HepG2 (cell line): ENCODE data around the gene SRCIN1. TPM values are rescaled to one million over a fixed set of nuclear protein-coding genes. Genes with fewer than 3 reads are reported as not detected.

ENCODE experiments used
- BCL3 ChIP-seq: sonication (generic); formaldehyde crosslinking; IDR thresholded peaks from 2 replicates; pipeline ENCODE4 v1.5.1; 2020; ENCODE audit warnings: mild to moderate bottlenecking, missing genetic modification reagents, moderate library complexity
- DRAP1 ChIP-seq: IDR thresholded peaks from 2 replicates; pipeline ENCODE4 v1.6.1; 2016; ENCODE audit warnings: missing genetic modification reagents, missing compliant biosample characterization
- HOXA9 ChIP-seq: sonication (generic); formaldehyde crosslinking; IDR thresholded peaks from 2 replicates; pipeline ENCODE4 v1.8.1; 2022; ENCODE audit warnings: missing genetic modification reagents, mild to moderate bottlenecking, moderate library complexity, borderline replicate concordance
- MAFF ChIP-seq: IDR thresholded peaks from 2 replicates; pipeline ENCODE4 v1.6.1; 2011; ENCODE audit warnings: low read depth, low read length, improper control_type of control experiment
- NFRKB ChIP-seq: fragments of 450-650 bp; IDR thresholded peaks from 2 replicates; pipeline ENCODE4 v1.6.1; 2017
- PAX8 ChIP-seq: sonication (generic); formaldehyde crosslinking; IDR thresholded peaks from 2 replicates; pipeline ENCODE4 v1.8.0; 2022; ENCODE audit warnings: mild to moderate bottlenecking, missing genetic modification reagents, borderline replicate concordance
- PHB2 ChIP-seq: fragments of 450-650 bp; IDR thresholded peaks from 2 replicates; pipeline ENCODE4 v1.6.1; 2018; ENCODE audit not compliant: partially characterized antibody
- PITX1 ChIP-seq: sonication (generic); formaldehyde crosslinking; IDR thresholded peaks from 2 replicates; pipeline ENCODE4 v1.5.1; 2020; ENCODE audit warnings: mild to moderate bottlenecking, missing genetic modification reagents
- PRDM15 ChIP-seq: sonication (generic); formaldehyde crosslinking; IDR thresholded peaks from 2 replicates; pipeline ENCODE4 v1.4.0; 2020; ENCODE audit warnings: missing genetic modification reagents
- SMAD1 ChIP-seq: sonication (generic); formaldehyde crosslinking; IDR thresholded peaks from 2 replicates; pipeline ENCODE4 v1.4.0; 2020; ENCODE audit warnings: missing genetic modification reagents, low read depth, mild to moderate bottlenecking, borderline replicate concordance
- SRSF9 ChIP-seq: fragments of 200-400 bp; formaldehyde crosslinking; IDR thresholded peaks from 2 replicates; pipeline ENCODE4 v1.6.1; 2018; ENCODE audit warnings: borderline replicate concordance, mild to moderate bottlenecking, low read depth, low read length; ENCODE audit not compliant: insufficient read depth, poor library complexity, severe bottlenecking
- THYN1 ChIP-seq: sonication (generic); formaldehyde crosslinking; IDR thresholded peaks from 2 replicates; pipeline ENCODE4 v1.8.1; 2023; ENCODE audit warnings: low read depth, mild to moderate bottlenecking, moderate library complexity, missing genetic modification reagents, borderline replicate concordance
- ZBTB34 ChIP-seq: sonication (generic); formaldehyde crosslinking; IDR thresholded peaks from 2 replicates; pipeline ENCODE4 v1.8.0; 2022; ENCODE audit warnings: mild to moderate bottlenecking, missing genetic modification reagents
- ZNF275 ChIP-seq: sonication (generic); formaldehyde crosslinking; IDR thresholded peaks from 2 replicates; pipeline ENCODE4 v1.8.0; 2022; ENCODE audit warnings: missing genetic modification reagents, mild to moderate bottlenecking, inconsistent platforms, borderline replicate concordance
- ZNF724P ChIP-seq: sonication (generic); formaldehyde crosslinking; IDR thresholded peaks from 2 replicates; pipeline ENCODE4 v1.8.0; 2022; ENCODE audit warnings: missing genetic modification reagents, borderline replicate concordance
- ZNF737 ChIP-seq: sonication (generic); formaldehyde crosslinking; IDR thresholded peaks from 2 replicates; pipeline ENCODE4 v1.5.0; 2020; ENCODE audit warnings: missing genetic modification reagents, mild to moderate bottlenecking, borderline replicate concordance
- ZNF75D ChIP-seq: sonication (generic); formaldehyde crosslinking; IDR thresholded peaks from 2 replicates; pipeline ENCODE4 v1.8.1; 2023; ENCODE audit warnings: missing genetic modification reagents, mild to moderate bottlenecking, borderline replicate concordance
- ZNF792 ChIP-seq: IDR thresholded peaks from 2 replicates; pipeline ENCODE4 v1.6.1; 2016
- polyA plus RNA-seq, 8 experiments: library from polyadenylated mRNA; depleted of rRNA in 3 of 8; stranded (reverse) in 7 of 8; unstranded in 1 of 8; fragments of >200 nt; fragmentation: Illumina TruSeq in 4 of 8; extraction: Trizol in 4 of 8; gene quantifications; 2 replicates each; pipeline versions ENCODE4 v1.2.1 to v1.2.3, GENCODE V29; 2011 to 2016; ENCODE audit warnings: low read depth in 4 of 8, missing spikeins in 1 of 8, mixed read lengths in 1 of 8; ENCODE audit not compliant: insufficient read depth in 1 of 8
- total RNA-seq, 5 experiments: library from RNA; depleted of rRNA; stranded (reverse); fragments of >200 nt; fragmentation: Illumina TruSeq; extraction: Trizol; gene quantifications; 2 replicates each; pipeline ENCODE4 v1.2.3, GENCODE V29; 2016; ENCODE audit warnings: low read depth in 1 of 5

Gene SRCIN1
- total and polyA plus RNA-seq, 2 of the 13 experiments (the other 11 are each of a cell fraction or from before 2014, with no cell fraction given), result 1.2 to 9.6 TPM

GRCh38 chr17:38613981-38614779 is 8.4 kb upstream of the SRCIN1 start (continued):
- peak; percentile 86; the same call in 1 of the 2 replicates for TF ChIP-seq ZNF275 (CRISPR knock-in tag)
- no peak for TF ChIP-seq PAX8 (CRISPR knock-in tag)
- TF ChIP-seq THYN1 (CRISPR knock-in tag), result no peak
- TF ChIP-seq HOXA9 (CRISPR knock-in tag), result peak; percentile 74; the same call in 1 of the 2 replicates
- peak; percentile 100 for TF ChIP-seq PITX1 (CRISPR knock-in tag)
- no peak for TF ChIP-seq NFRKB
- TF ChIP-seq ZBTB34, result peak; percentile 78
- peak; percentile 21; the same call in 1 of the 2 replicates for TF ChIP-seq ZNF724P
- no peak for TF ChIP-seq SRSF9
- TF ChIP-seq PRDM15 (CRISPR knock-in tag), result peak; percentile 79; the same call in 1 of the 2 replicates
- TF ChIP-seq BCL3, result 0 out of 2 replicates have a peak, but pooled peaks have one; percentile 25
- no peak for TF ChIP-seq ZNF737 (CRISPR knock-in tag)
- TF ChIP-seq MAFF, result peak; percentile 36
- peak; percentile 92 for TF ChIP-seq DRAP1 (CRISPR knock-in tag)
- peak; percentile 69; the same call in 1 of the 2 replicates for TF ChIP-seq SMAD1 (CRISPR knock-in tag)
- TF ChIP-seq PHB2, result no peak
- no peak for TF ChIP-seq ZNF75D (CRISPR knock-in tag)
- TF ChIP-seq ZNF792 (CRISPR knock-in tag), result peak; percentile 96
